ENCODE results near the gene SPDYE4. TPM values are rescaled to one million over a fixed set of nuclear protein-coding genes. Genes with fewer than 3 reads are reported as not detected.
A peak's percentile ranks its signal among the peaks of the same experiment; 100 is the strongest.

SPDYE4 gene
- total and polyA plus RNA-seq, 8 donors: 0.47 to 0.67 (median 0.56) TPM; not detected in 5

- Histone ChIP-seq H3K36me3 (peaks cover 0 to 5% of the 10 kb centered on the region in 2 donors), H3K27me3 (peaks cover 11 to 51% of the 10 kb centered on the region in 2 donors), H3K4me1 (peaks cover 0 to 2% of the 10 kb centered on the region in 2 donors), H3K9me3 (no peaks in the 10 kb centered on the region), H3K27ac (no peak overlapping the region), H3K4me3 (no peak overlapping the region)
- ATAC-seq: no peak
- intact Hi-C loops (cut with DNase I): no loop called here
- DNase-seq: no peak
- no peak for TF ChIP-seq CTCF (IDR thresholded peaks at IDR 0.05)
Observed at GRCh38 chr17:8801135-8801840, 42.9 kb upstream of the SPDYE4 start.

DNA sequence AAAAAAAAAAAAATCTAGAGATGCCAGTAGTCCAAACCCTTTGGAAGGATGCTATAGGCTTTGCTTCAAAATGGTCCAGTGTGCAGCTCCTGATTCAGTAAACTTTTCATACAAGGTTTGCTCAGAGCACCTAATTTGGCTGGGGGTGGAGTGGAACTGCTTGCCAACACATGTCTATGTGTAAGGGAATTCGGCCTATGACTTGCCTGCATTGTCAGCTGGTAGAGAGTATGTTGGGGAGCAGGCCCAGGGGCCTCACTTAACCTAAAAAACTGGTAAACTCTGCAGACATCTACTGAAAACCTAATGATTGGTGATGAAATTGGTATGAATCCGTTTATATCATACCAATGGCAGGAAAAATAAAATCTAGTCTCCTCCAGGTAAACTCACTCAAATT, 42.3 kb upstream of the SPDYE4 start:
- no peak for ATAC-seq
- intact Hi-C loops (cut with DNase I): no loop called here

GRCh38 chr17:8799570-8800212, 41.3 kb upstream of the SPDYE4 start:
- intact Hi-C loops (cut with DNase I): no loop called here
- ATAC-seq (no peak), DNase-seq (no peak)
- Histone ChIP-seq H3K4me1 (peaks cover 0 to 9% of the 10 kb centered on the region in 2 donors), H3K27me3 (peaks cover 11 to 58% of the 10 kb centered on the region in 2 donors), H3K27ac (no peak overlapping the region), H3K36me3 (peaks cover 0 to 5% of the 10 kb centered on the region in 2 donors), H3K9me3 (no peaks in the 10 kb centered on the region), H3K4me3 (no peak overlapping the region)
- no peak for TF ChIP-seq CTCF (IDR thresholded peaks at IDR 0.05)

More for the DNA sequence above, 42.3 kb upstream of the SPDYE4 start:
- peaks cover 11 to 51% of the 10 kb centered on the region in 2 donors for H3K27me3 ChIP-seq
- no peak for TF ChIP-seq CTCF (IDR thresholded peaks at IDR 0.05)
- H3K4me3 ChIP-seq: no peak overlapping the region
- H3K27ac ChIP-seq: no peak overlapping the region
- H3K36me3 ChIP-seq: peaks cover 0 to 5% of the 10 kb centered on the region in 2 donors
- H3K9me3 ChIP-seq: no peaks in the 10 kb centered on the region
- no peaks in the 10 kb centered on the region for H3K4me1 ChIP-seq
- no peak for DNase-seq

GRCh38 chr17:8798846-8799569, 40.7 kb upstream of the SPDYE4 start, which contains the start of gene MFSD6L:
TSS of gene MFSD6L (minus strand) at chr17:8799365. CDS start at chr17:8799120, 245 bp downstream.
- intact Hi-C loops (cut with DNase I): no loop called here
- H3K4me1 ChIP-seq: peaks cover 0 to 16% of the 10 kb centered on the region in 2 donors
- no peak for TF ChIP-seq CTCF (IDR thresholded peaks at IDR 0.05)
- ATAC-seq: peak; percentile 94
- peak in 1 of 4 donors; percentile 59 for DNase-seq
- peaks cover 0 to 5% of the 10 kb centered on the region in 2 donors for H3K36me3 ChIP-seq
- H3K9me3 ChIP-seq: no peaks in the 10 kb centered on the region
- no peak within 1 kb of the TSS for H3K27ac ChIP-seq
- peak within 1 kb of the TSS; percentile 5 to 26 for H3K4me3 ChIP-seq
- H3K27me3 ChIP-seq: peaks cover 11 to 62% of the 10 kb centered on the region in 2 donors
